ENCODE data around the gene DIAPH2. TPM values are rescaled to one million over a fixed set of nuclear protein-coding genes. Genes with fewer than 3 reads are reported as not detected.

DIAPH2 gene
- total and polyA plus RNA-seq, 2 of the 13 experiments (the other 11 are each of a cell fraction or from before 2014, with no cell fraction given), result 2.1 to 8.5 TPM

DNA sequence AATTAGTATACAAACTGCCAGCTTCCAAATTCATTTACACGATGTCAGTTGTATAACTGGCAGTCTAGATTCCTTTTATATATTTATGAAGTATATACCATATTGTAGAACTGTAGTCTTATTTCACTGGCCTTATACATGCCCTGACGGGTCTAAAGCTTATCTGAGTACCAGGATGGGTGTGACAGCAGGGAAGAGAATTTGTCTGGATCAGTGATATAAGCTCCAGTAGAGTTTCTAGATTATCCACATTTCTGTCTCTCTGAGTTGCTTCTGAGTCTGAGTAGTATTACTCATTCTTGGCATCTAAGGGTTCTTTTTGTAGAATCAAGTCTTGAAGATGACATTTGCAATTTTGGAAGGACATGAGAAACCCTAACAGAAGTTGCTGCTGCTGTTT, 300.4 kb downstream of the DIAPH2 start:
- no peaks in the 10 kb centered on the region for H3K27me3 ChIP-seq (ENCODE audit: control insufficient read depth in 1 of 2, insufficient read depth in 2 of 2, low read length in 2 of 2)
- no peak for FAIRE-seq
- POLR2A ChIA-PET, result no interaction called here
- in situ Hi-C loops (cut with HindIII; ENCODE audit: extremely low pct_ligation_motif_present, low pct_unique_long_range_greater_than_20kb), result no loop called here
- H3K9me3 ChIP-seq (ENCODE audit: low read length), result no peaks in the 10 kb centered on the region
- CTCF ChIA-PET (ENCODE audit: low intra/inter-chr PET ratio, low total read pairs), result no interaction called here
- no peaks in the 10 kb centered on the region for H3K36me3 ChIP-seq (replicated peaks in 1 of 2; ENCODE audit: control insufficient read depth in 1 of 2, insufficient read depth in 2 of 2, low read length in 2 of 2)
- intact Hi-C loops (cut with micrococcal nuclease; ENCODE audit: unreplicated experiment), result no loop called here
- no peaks in the 10 kb centered on the region for H4K20me1 ChIP-seq (ENCODE audit: insufficient read depth, low read length)
- no peak for DNase-seq (ENCODE audit: low spot score)
- no peaks in the 10 kb centered on the region for H3K4me1 ChIP-seq (ENCODE audit: insufficient read depth, low read length)
- H2AFZ ChIP-seq (ENCODE audit: low read length), result no peak overlapping the region
- no peak overlapping the region for H3K4me2 ChIP-seq (ENCODE audit: low read depth, low read length)
- H3K79me2 ChIP-seq (ENCODE audit: insufficient read depth, low read length), result no peaks in the 10 kb centered on the region
- 89% methylated on average over 2 of the region's 2 CpGs for WGBS (ENCODE audit: low lambda C conversion rate)
- BruUV-seq (replicated peaks), result no TSS peak
- H3K4me3 ChIP-seq (replicated peaks in 1 of 3; ENCODE audit: insufficient read depth in 1 of 3, low read depth in 2 of 3, low read length in 3 of 3), result no peak overlapping the region
- no peak for ATAC-seq
- H3K27ac ChIP-seq (ENCODE audit: extremely low read length, insufficient read depth, low read length), result no peak overlapping the region
- TF ChIP-seq ZNF7 (CRISPR knock-in tag; IDR thresholded peaks at IDR 0.05) (no peak), MTF2 (CRISPR knock-in tag; IDR thresholded peaks at IDR 0.05; ENCODE audit: borderline replicate concordance) (no peak), CEBPB (IDR thresholded peaks at IDR 0.05; ENCODE audit: borderline replicate concordance, low read depth, low read length) (no peak), PITX1 (CRISPR knock-in tag; IDR thresholded peaks at IDR 0.05) (no peak), NR2F1 (CRISPR knock-in tag; IDR thresholded peaks at IDR 0.05) (no peak), MAFF (IDR thresholded peaks at IDR 0.05; ENCODE audit: low read depth, low read length) (no peak), POLR2G (IDR thresholded peaks at IDR 0.05; ENCODE audit: low read depth, low read length) (no peak), FOXA1 (IDR thresholded peaks at IDR 0.05) (no peak), FOXA1 (CRISPR knock-in tag; IDR thresholded peaks at IDR 0.05) (no peak), HMG20B (CRISPR knock-in tag; conservative IDR thresholded peaks at IDR 0.05) (no peak), SP1 (IDR thresholded peaks at IDR 0.05) (no peak), SP1 (CRISPR knock-in tag; IDR thresholded peaks at IDR 0.05) (no peak), ZNF224 (CRISPR knock-in tag; IDR thresholded peaks at IDR 0.05) (no peak), CCAR2 (optimal IDR thresholded peaks at IDR 0.05; ENCODE audit: low read depth, low read length) (no peak), HOXD1 (CRISPR knock-in tag; IDR thresholded peaks at IDR 0.05) (no peak), PRPF4 (IDR thresholded peaks at IDR 0.05; ENCODE audit: low read depth, low read length, poor library complexity, severe bottlenecking) (no peak), ZC3H4 (CRISPR knock-in tag; IDR thresholded peaks at IDR 0.05; ENCODE audit: borderline replicate concordance) (no peak), ZBTB3 (CRISPR knock-in tag; IDR thresholded peaks at IDR 0.05; ENCODE audit: borderline replicate concordance, low read depth) (no peak)
- TF ChIP-seq, protein P1, sequence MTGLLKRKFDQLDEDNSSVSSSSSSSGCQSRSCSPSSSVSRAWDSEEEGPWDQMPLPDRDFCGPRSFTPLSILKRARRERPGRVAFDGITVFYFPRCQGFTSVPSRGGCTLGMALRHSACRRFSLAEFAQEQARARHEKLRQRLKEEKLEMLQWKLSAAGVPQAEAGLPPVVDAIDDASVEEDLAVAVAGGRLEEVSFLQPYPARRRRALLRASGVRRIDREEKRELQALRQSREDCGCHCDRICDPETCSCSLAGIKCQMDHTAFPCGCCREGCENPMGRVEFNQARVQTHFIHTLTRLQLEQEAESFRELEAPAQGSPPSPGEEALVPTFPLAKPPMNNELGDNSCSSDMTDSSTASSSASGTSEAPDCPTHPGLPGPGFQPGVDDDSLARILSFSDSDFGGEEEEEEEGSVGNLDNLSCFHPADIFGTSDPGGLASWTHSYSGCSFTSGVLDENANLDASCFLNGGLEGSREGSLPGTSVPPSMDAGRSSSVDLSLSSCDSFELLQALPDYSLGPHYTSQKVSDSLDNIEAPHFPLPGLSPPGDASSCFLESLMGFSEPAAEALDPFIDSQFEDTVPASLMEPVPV (CRISPR knock-in tag; IDR thresholded peaks at IDR 0.05), result no peak
- TF ChIP-seq, protein P2, sequence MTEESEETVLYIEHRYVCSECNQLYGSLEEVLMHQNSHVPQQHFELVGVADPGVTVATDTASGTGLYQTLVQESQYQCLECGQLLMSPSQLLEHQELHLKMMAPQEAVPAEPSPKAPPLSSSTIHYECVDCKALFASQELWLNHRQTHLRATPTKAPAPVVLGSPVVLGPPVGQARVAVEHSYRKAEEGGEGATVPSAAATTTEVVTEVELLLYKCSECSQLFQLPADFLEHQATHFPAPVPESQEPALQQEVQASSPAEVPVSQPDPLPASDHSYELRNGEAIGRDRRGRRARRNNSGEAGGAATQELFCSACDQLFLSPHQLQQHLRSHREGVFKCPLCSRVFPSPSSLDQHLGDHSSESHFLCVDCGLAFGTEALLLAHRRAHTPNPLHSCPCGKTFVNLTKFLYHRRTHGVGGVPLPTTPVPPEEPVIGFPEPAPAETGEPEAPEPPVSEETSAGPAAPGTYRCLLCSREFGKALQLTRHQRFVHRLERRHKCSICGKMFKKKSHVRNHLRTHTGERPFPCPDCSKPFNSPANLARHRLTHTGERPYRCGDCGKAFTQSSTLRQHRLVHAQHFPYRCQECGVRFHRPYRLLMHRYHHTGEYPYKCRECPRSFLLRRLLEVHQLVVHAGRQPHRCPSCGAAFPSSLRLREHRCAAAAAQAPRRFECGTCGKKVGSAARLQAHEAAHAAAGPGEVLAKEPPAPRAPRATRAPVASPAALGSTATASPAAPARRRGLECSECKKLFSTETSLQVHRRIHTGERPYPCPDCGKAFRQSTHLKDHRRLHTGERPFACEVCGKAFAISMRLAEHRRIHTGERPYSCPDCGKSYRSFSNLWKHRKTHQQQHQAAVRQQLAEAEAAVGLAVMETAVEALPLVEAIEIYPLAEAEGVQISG (CRISPR knock-in tag; IDR thresholded peaks at IDR 0.05), result no peak
- H3K9ac ChIP-seq (ENCODE audit: insufficient read depth, low read depth, low read length), result no peak overlapping the region

All from HepG2 (cell line).